PC-9 (cell line): ENCODE measurements around the gene CALD1. TPM values are rescaled to one million over a fixed set of nuclear protein-coding genes. Genes with fewer than 3 reads are reported as not detected.

ENCODE experiments used
- BruUV-seq: library from RNA; stranded (reverse); fragments of 400-500 nt; replicated peaks from 2 replicates; lab custom pipeline; 2021; lab: Mats Ljungman, UMichigan
- CTCF ChIA-PET: fragments of 300-600 bp; sonication (Branson Sonifier 250); formaldehyde crosslinking; loops from one replicate; lab custom pipeline; 2022; ENCODE audit warnings: antibody characterized with exemption; lab: Charles Lee
- POLR2A ChIA-PET: fragments of 300-600 bp; sonication (Branson Sonifier 250); formaldehyde crosslinking; loops from one replicate; lab custom pipeline; 2022; ENCODE audit warnings: antibody characterized with exemption; ENCODE audit not compliant: unreplicated experiment; lab: Charles Lee
- DNase-seq, 2 experiments: peaks; one replicate each; pipeline versions ENCODE4 v3.0.0 to v3.0.0-alpha.2; 2015 to 2022; ENCODE audit warnings: mixed read lengths in 1 of 2
- H2AFZ ChIP-seq: fragments of 200-600 bp; sonication (generic); 2 replicates; pipeline ENCODE4 v1.8.1; 2017; ENCODE audit warnings: antibody characterized with exemption
- H3F3A ChIP-seq: fragments of 200-600 bp; sonication (generic); 2 replicates; pipeline ENCODE4 v1.8.1; 2017; ENCODE audit warnings: antibody characterized with exemption, mild to moderate bottlenecking, low read depth; ENCODE audit not compliant: insufficient read depth
- H3K27ac ChIP-seq: fragments of 200-600 bp; sonication (generic); 2 replicates; pipeline ENCODE4 v1.6.1; 2016; ENCODE audit warnings: mixed run types
- H3K27me3 ChIP-seq: fragments of 200-600 bp; sonication (generic); 2 replicates; pipeline ENCODE4 v1.6.1; 2016; ENCODE audit warnings: low read depth, mixed run types; ENCODE audit not compliant: insufficient read depth
- H3K36me3 ChIP-seq: fragments of 200-600 bp; sonication (generic); 2 replicates; pipeline ENCODE4 v1.6.1; 2016; ENCODE audit warnings: low read depth, mixed run types
- H3K4me1 ChIP-seq: fragments of 200-600 bp; sonication (generic); replicated peaks from 2 replicates; pipeline ENCODE4 v1.6.1; 2016; ENCODE audit warnings: mixed run types; ENCODE audit not compliant: insufficient read depth
- H3K4me2 ChIP-seq: fragments of 200-600 bp; sonication (generic); 2 replicates; pipeline ENCODE4 v1.6.1; 2017; ENCODE audit warnings: mixed run types
- H3K4me3 ChIP-seq: fragments of 200-600 bp; sonication (generic); 2 replicates; pipeline ENCODE4 v1.6.1; 2016; ENCODE audit warnings: mixed run types
- H3K79me2 ChIP-seq: fragments of 200-600 bp; sonication (generic); 2 replicates; pipeline ENCODE4 v1.6.1; 2017; ENCODE audit warnings: low read depth, mixed run types
- H3K9me2 ChIP-seq: fragments of 200-600 bp; sonication (generic); 2 replicates; pipeline ENCODE4 v1.8.1; 2017; ENCODE audit warnings: mild to moderate bottlenecking; ENCODE audit not compliant: insufficient read depth
- H3K9me3 ChIP-seq: fragments of 200-600 bp; sonication (generic); 2 replicates; pipeline ENCODE4 v1.8.1; 2016; ENCODE audit warnings: low read depth; ENCODE audit not compliant: insufficient read depth
- H4K20me1 ChIP-seq: fragments of 200-600 bp; sonication (generic); 2 replicates; pipeline ENCODE4 v1.8.1; 2017; ENCODE audit not compliant: insufficient read depth
- CTCF ChIP-seq: fragments of 200-600 bp; sonication (generic); conservative IDR thresholded peaks from 2 replicates; pipeline ENCODE4 v1.6.1; 2017; ENCODE audit warnings: mixed run types, antibody characterized with exemption, mild to moderate bottlenecking, moderate library complexity
- EZH2 ChIP-seq: fragments of 200-600 bp; sonication (generic); IDR thresholded peaks from 2 replicates; pipeline ENCODE4 v1.8.0; 2017; ENCODE audit warnings: antibody characterized with exemption, low read depth
- intact Hi-C: fragments of 100-400 bp; cut with micrococcal nuclease; formaldehyde crosslinking; loops from one replicate; pipeline ENCODE4 v1.10.0; 2022; ENCODE audit not compliant: unreplicated experiment
- total RNA-seq: library from RNA; stranded (reverse); gene quantifications from 2 replicates; pipeline ENCODE4 v1.2.3, GENCODE V29; 2021

The CALD1 gene
- total RNA-seq, 1 experiment from 2014 or later = 84.4 TPM

- intact Hi-C loops = no loop called here
- no peak for DNase-seq
- TF ChIP-seq CTCF = no peak
- no peak for TF ChIP-seq EZH2
- Histone ChIP-seq H3K4me3 (no peak overlapping the region), H3K27me3 (no peaks in the 10 kb centered on the region), H3K9me2 (peaks cover 5% of the 10 kb centered on the region; the same call in 1 of the 2 replicates), H3F3A (peaks cover 6% of the 10 kb centered on the region; the same call in 1 of the 2 replicates), H3K4me1 (peaks cover 15% of the 10 kb centered on the region), H3K36me3 (no peaks in the 10 kb centered on the region), H3K4me2 (no peak overlapping the region), H2AFZ (no peak overlapping the region), H3K27ac (no peak overlapping the region), H3K79me2 (no peaks in the 10 kb centered on the region), H4K20me1 (no peaks in the 10 kb centered on the region), H3K9me3 (0 out of 2 replicates have a peak, but pooled peaks cover 3% of the 10 kb centered on the region)
- POLR2A ChIA-PET = no interaction called here
- no TSS peak for BruUV-seq
- CTCF ChIA-PET = no interaction called here
Measured at GRCh38 chr7:134842886-134843430, 63.5 kb downstream of the CALD1 start.

- Histone ChIP-seq H3K27ac (0 out of 2 replicates have a peak overlapping the region, but pooled peaks have one; percentile 22), H3K4me1 (peaks cover 15% of the 10 kb centered on the region), H3K27me3 (no peaks in the 10 kb centered on the region), H3K9me3 (0 out of 2 replicates have a peak, but pooled peaks cover 3% of the 10 kb centered on the region), H3F3A (peaks cover 6% of the 10 kb centered on the region; the same call in 1 of the 2 replicates), H2AFZ (no peak overlapping the region), H3K36me3 (no peaks in the 10 kb centered on the region), H3K79me2 (no peaks in the 10 kb centered on the region), H4K20me1 (no peaks in the 10 kb centered on the region), H3K4me2 (peak overlapping the region; percentile 14), H3K9me2 (peaks cover 5% of the 10 kb centered on the region; the same call in 1 of the 2 replicates), H3K4me3 (no peak overlapping the region)
- peak in 1 of 2 experiments; percentile 67 for DNase-seq
- ChIA-PET POLR2A (interaction anchor here (0.6 kb wide), 1 partner anchor 154 kb away, joined by 11 read pairs; no protein-coding TSS in a partner anchor), CTCF (no interaction called here)
- TF ChIP-seq EZH2 = no peak
- TF ChIP-seq CTCF = no peak
- BruUV-seq = no TSS peak
- intact Hi-C loops = no loop called here
Measured at GRCh38 chr7:134844200-134844599, 64.8 kb downstream of the CALD1 start.

- no peak for DNase-seq
- intact Hi-C loops = no loop called here
- H3K27me3 ChIP-seq = no peaks in the 10 kb centered on the region
- CTCF ChIA-PET = interaction anchor here (1.5 kb wide), 1 partner anchor 156 kb away, joined by 7 read pairs; no protein-coding TSS in a partner anchor
- H4K20me1 ChIP-seq = no peaks in the 10 kb centered on the region
- no peak overlapping the region for H3K4me2 ChIP-seq
- H3K4me1 ChIP-seq = peaks cover 15% of the 10 kb centered on the region
- no peak overlapping the region for H3K27ac ChIP-seq
- no peaks in the 10 kb centered on the region for H3K36me3 ChIP-seq
- POLR2A ChIA-PET = interaction anchor here (0.6 kb wide), 1 partner anchor 156 kb away, joined by 4 read pairs; no protein-coding TSS in a partner anchor
- 0 out of 2 replicates have a peak, but pooled peaks cover 3% of the 10 kb centered on the region for H3K9me3 ChIP-seq
- H3K4me3 ChIP-seq = no peak overlapping the region
- no peak overlapping the region for H2AFZ ChIP-seq
- BruUV-seq = no TSS peak
- peaks cover 6% of the 10 kb centered on the region; the same call in 1 of the 2 replicates for H3F3A ChIP-seq
- no peaks in the 10 kb centered on the region for H3K79me2 ChIP-seq
- peaks cover 5% of the 10 kb centered on the region; the same call in 1 of the 2 replicates for H3K9me2 ChIP-seq
- TF ChIP-seq CTCF (peak; percentile 45; the same call in 1 of the 2 replicates), EZH2 (no peak)
Measured at GRCh38 chr7:134845461-134845860, 66.0 kb downstream of the CALD1 start.
